ENCODE measurements around the gene MLH1.

DNA sequence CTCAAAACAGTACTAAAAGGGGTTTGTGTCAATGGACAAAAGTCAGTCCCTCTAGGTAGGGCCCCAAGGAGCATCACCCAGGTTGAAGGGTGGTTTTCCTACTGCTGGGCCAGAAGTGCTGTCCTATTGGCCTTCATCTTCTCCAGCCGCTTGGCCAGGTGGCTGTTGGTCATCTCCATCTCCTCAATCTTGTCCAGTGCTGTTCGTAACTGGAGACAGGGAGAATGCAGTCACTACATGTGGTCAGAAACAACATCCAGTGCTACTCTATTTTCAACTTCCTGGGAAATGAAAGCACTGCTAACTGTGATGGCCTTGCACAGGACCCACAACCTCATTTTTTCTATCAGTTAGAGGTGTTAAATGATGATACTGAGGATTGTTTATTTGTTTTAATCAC, 60.4 kb downstream of the MLH1 start:
- TF ChIP-seq POLR2A (IDR thresholded peaks at IDR 0.05; ENCODE audit: low read length) (no peak), EHMT2 (IDR thresholded peaks at IDR 0.05; ENCODE audit: low read depth) (no peak), E2F6 (IDR thresholded peaks at IDR 0.05; ENCODE audit: borderline replicate concordance, low read depth) (no peak), EP300 (IDR thresholded peaks at IDR 0.05) (no peak), RAD21 (conservative IDR thresholded peaks at IDR 0.05 in 1 of 2, IDR thresholded peaks at IDR 0.05 in 1 of 2) (no peak), CEBPB (IDR thresholded peaks at IDR 0.05) (no peak)
- TF ChIP-seq, protein P1, sequence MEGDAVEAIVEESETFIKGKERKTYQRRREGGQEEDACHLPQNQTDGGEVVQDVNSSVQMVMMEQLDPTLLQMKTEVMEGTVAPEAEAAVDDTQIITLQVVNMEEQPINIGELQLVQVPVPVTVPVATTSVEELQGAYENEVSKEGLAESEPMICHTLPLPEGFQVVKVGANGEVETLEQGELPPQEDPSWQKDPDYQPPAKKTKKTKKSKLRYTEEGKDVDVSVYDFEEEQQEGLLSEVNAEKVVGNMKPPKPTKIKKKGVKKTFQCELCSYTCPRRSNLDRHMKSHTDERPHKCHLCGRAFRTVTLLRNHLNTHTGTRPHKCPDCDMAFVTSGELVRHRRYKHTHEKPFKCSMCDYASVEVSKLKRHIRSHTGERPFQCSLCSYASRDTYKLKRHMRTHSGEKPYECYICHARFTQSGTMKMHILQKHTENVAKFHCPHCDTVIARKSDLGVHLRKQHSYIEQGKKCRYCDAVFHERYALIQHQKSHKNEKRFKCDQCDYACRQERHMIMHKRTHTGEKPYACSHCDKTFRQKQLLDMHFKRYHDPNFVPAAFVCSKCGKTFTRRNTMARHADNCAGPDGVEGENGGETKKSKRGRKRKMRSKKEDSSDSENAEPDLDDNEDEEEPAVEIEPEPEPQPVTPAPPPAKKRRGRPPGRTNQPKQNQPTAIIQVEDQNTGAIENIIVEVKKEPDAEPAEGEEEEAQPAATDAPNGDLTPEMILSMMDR (IDR thresholded peaks at IDR 0.05) = no peak

Data from A549 (cell line).